Esophagus muscularis mucosa (tissue), 4 donors: ENCODE data around the gene NCOA3. TPM values are rescaled to one million over a fixed set of nuclear protein-coding genes. Genes with fewer than 3 reads are reported as not detected.

Experiments used
- DNase-seq: peaks from one replicate; pipeline ENCODE4 v3.0.0-alpha.2; 2017; ENCODE audit errors: extremely low spot score
- H3K27ac ChIP-seq, 4 donors: fragments of 200-600 bp; sonication (generic); replicated peaks in 1 of 4; 1 replicate in 3 of 4; 2 replicates in 1 of 4; pipeline ENCODE4 v1.5.1; 2016 to 2019; ENCODE audit warnings: mild to moderate bottlenecking in 1 of 4
- H3K27me3 ChIP-seq, 4 donors: fragments of 200-600 bp; sonication (generic); one replicate each; pipeline versions ENCODE4 v1.5.1 to v1.6.0; 2016 to 2019
- H3K36me3 ChIP-seq, 4 donors: fragments of 200-600 bp; sonication (generic); one replicate each; pipeline ENCODE4 v1.5.1; 2016 to 2019
- H3K4me1 ChIP-seq, 4 donors: fragments of 200-600 bp; sonication (generic); one replicate each; pipeline ENCODE4 v1.5.1; 2016 to 2019
- H3K4me3 ChIP-seq, 4 donors: fragments of 200-600 bp; sonication (generic); 1 replicate in 2 of 4; 2 replicates in 2 of 4; pipeline ENCODE4 v1.5.1; 2016 to 2019; ENCODE audit warnings: mild to moderate bottlenecking in 4 of 4, moderate library complexity in 1 of 4
- H3K9me3 ChIP-seq, 4 donors: fragments of 200-600 bp; sonication (generic); 1 replicate in 3 of 4; 2 replicates in 1 of 4; pipeline ENCODE4 v1.5.1; 2016 to 2019
- EP300 ChIP-seq: sonication (generic); formaldehyde crosslinking; IDR thresholded peaks from one replicate; pipeline ENCODE4 v1.6.1; 2017; ENCODE audit warnings: antibody characterized with exemption
- POLR2A ChIP-seq: fragments of 450-650 bp; IDR thresholded peaks from one replicate; pipeline ENCODE4 v1.6.1; 2017; ENCODE audit warnings: antibody characterized with exemption, moderate library complexity, mild to moderate bottlenecking, low read depth
- POLR2AphosphoS5 ChIP-seq, 2 donors: sonication (generic); formaldehyde crosslinking; IDR thresholded peaks; one replicate each; pipeline ENCODE4 v1.6.1; 2017; ENCODE audit warnings: antibody characterized with exemption in 2 of 2
- WGBS: methylation state at CpG from one replicate; pipeline ENCODE4 v1.1.5; 2018; 5-methylcytosine and 5-hydroxymethylcytosine counted together
- intact Hi-C: fragments of 100-400 bp; cut with DNase I; formaldehyde crosslinking; loops from one replicate; pipeline ENCODE4 v1.15.1; 2023
- total RNA-seq, 4 donors: library from RNA; depleted of rRNA; stranded (reverse); fragments of >200 nt; gene quantifications; one replicate each; pipeline versions ENCODE4 v1.1.0 to v1.2.1, GENCODE V29; 2016
- TF ChIP-seq, protein P1 (sequence below), 3 experiments: fragments of 200-600 bp in 2 of 3; fragments of 450-650 bp in 1 of 3; sonication (generic) in 2 of 3; IDR thresholded peaks; one replicate each; pipeline ENCODE4 v1.5.1; 2017 to 2019; ENCODE audit warnings: antibody characterized with exemption in 3 of 3, mild to moderate bottlenecking in 2 of 3, moderate library complexity in 1 of 3

The NCOA3 gene
- total RNA-seq, 4 donors from 2014 or later: 25.7 to 51.4 (median 35.8) TPM

DNA sequence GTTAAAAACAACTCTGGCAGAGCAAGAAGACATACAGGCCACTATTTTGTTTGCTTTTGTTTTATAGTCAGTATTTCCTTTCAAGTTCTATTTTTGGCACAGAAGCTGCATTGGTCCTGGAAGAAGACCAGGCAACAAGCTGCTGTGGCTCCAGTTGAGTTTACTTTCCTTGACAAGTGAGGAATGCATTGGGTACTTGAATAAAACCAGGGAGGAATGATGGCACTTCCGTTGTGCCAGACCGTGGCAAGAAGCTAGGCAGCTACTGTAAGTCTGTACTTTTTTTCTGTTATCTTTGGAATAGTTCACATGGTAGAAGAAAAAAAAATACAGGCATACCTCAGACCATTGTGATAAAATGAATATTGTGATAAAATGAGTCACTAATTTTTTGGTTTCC is 66.3 kb downstream of the NCOA3 start:
- no peak for DNase-seq
- peak overlapping the region; percentile 59 to 75 (median 61) for H3K27ac ChIP-seq
- H3K36me3 ChIP-seq: peaks cover 0 to 9% (median 6%) of the 10 kb centered on the region in 4 donors
- H3K4me1 ChIP-seq: peaks cover 32 to 58% (median 49%) of the 10 kb centered on the region in 4 donors
- TF ChIP-seq, protein P1, sequence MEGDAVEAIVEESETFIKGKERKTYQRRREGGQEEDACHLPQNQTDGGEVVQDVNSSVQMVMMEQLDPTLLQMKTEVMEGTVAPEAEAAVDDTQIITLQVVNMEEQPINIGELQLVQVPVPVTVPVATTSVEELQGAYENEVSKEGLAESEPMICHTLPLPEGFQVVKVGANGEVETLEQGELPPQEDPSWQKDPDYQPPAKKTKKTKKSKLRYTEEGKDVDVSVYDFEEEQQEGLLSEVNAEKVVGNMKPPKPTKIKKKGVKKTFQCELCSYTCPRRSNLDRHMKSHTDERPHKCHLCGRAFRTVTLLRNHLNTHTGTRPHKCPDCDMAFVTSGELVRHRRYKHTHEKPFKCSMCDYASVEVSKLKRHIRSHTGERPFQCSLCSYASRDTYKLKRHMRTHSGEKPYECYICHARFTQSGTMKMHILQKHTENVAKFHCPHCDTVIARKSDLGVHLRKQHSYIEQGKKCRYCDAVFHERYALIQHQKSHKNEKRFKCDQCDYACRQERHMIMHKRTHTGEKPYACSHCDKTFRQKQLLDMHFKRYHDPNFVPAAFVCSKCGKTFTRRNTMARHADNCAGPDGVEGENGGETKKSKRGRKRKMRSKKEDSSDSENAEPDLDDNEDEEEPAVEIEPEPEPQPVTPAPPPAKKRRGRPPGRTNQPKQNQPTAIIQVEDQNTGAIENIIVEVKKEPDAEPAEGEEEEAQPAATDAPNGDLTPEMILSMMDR (IDR thresholded peaks at IDR 0.05): no peak
- TF ChIP-seq EP300: no peak
- TF ChIP-seq POLR2AphosphoS5 (IDR thresholded peaks at IDR 0.05): peak; percentile 29 to 66
- TF ChIP-seq POLR2A: no peak
- H3K27me3 ChIP-seq: no peaks in the 10 kb centered on the region
- intact Hi-C loops: no loop called here
- WGBS: 5% methylated on average over 2 of the region's 2 CpGs
- H3K9me3 ChIP-seq: peaks cover 0 to 11% (median 5%) of the 10 kb centered on the region in 4 donors
- H3K4me3 ChIP-seq: no peak overlapping the region

DNA sequence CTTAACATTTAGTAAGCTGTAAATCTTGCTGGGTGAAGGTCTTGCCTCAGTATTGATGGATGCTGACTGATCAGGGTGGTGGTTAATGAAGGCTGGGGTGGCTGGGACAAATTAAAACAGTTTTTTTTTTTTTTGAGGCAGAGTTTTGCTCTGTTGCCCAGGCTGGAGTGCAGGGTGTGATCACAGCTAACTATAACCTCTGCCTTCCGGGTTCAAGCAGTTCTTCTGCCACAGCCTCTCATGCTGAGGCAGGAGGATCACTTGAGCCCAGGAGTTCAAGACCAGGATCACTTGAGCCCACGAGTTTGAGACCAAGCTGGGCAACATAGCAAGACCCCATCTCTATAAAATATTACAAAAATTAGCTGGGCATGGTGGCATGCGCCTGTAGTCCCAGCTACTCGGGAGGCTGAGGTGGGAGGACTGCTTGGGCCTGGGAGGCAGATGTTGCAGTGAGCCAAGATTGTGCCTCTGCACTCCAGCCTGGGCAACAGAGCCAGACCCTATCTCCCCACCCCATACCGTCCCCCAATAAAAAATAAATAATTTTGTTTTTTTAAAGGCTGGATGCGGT is 67.2 kb downstream of the NCOA3 start:
- peaks cover 0 to 11% (median 5%) of the 10 kb centered on the region in 4 donors for H3K9me3 ChIP-seq
- intact Hi-C loops: no loop called here
- 96% methylated on average over 5 of the region's 6 CpGs for WGBS
- TF ChIP-seq, protein P1 (IDR thresholded peaks at IDR 0.05): no peak
- no peak for TF ChIP-seq EP300
- TF ChIP-seq POLR2AphosphoS5 (IDR thresholded peaks at IDR 0.05): no peak
- TF ChIP-seq POLR2A: no peak
- H3K27me3 ChIP-seq: no peaks in the 10 kb centered on the region
- DNase-seq: no peak
- H3K4me3 ChIP-seq: no peak overlapping the region
- peak overlapping the region; percentile 37 to 75 (median 61) for H3K27ac ChIP-seq
- peaks cover 0 to 9% (median 6%) of the 10 kb centered on the region in 4 donors for H3K36me3 ChIP-seq
- peaks cover 40 to 57% (median 48%) of the 10 kb centered on the region in 4 donors for H3K4me1 ChIP-seq

DNA sequence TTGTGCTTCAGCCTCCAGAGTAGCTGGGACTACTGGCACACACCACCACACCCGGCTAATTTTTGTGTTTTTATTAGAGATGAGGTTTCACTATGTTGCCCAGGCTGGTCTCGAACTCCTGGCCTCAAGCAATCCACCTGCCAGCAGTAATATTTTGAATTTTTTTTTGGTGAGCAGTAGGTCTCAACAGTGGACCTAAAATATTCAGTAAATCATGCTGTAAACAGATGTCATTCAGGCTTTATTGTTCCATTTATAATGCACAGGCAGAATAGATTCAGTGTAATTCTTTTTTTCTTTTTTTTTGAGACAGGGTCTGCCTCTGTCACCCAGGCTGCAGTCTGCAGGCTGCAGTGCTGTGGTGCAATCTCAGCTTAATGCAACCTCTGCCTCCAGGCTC is 69.7 kb downstream of the NCOA3 start:
- no peak for DNase-seq
- Histone ChIP-seq H3K4me3 (no peak overlapping the region), H3K27ac (no peak overlapping the region), H3K9me3 (peaks cover 0 to 11% (median 5%) of the 10 kb centered on the region in 4 donors), H3K27me3 (no peaks in the 10 kb centered on the region), H3K4me1 (peaks cover 49 to 59% (median 55%) of the 10 kb centered on the region in 4 donors), H3K36me3 (peaks cover 0 to 9% (median 6%) of the 10 kb centered on the region in 4 donors)
- no peak for TF ChIP-seq POLR2AphosphoS5 (IDR thresholded peaks at IDR 0.05)
- TF ChIP-seq, protein P1 (IDR thresholded peaks at IDR 0.05): no peak
- TF ChIP-seq POLR2A: no peak
- intact Hi-C loops: loop anchor here (10.0 kb wide), 1 partner anchor 67 kb away; the partner anchor contains the start of gene NCOA3
- 100% methylated on average over 2 of the region's 2 CpGs for WGBS

DNA sequence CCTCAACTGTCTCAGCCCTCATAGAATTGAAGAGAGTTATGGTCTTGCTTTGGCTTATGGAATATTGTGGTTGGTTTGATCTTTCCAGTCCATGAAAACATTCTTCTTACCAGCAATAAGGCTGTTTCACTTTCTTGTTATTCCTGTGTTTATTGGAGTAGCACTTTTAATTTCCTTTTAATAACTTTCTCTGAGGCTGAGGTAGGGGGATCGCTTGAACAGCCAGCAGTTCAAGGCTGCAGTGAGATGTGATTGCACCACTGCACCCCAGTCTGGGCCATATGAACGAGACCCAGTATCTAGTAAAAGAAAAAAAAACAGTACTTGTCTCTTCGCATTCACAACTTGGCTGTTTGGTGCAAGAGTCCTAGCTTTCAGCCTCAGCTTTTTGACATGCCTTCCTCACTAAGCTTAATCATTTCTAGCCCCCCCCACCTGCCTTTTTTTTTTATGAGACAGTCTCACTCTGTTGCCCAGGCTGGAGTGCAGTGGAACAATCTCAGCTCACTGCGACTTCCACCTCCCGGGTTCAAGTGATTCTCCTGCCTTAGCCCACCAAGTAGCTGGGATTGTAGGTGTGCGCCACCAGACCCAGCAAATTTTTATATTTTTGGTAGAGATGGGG is 70.5 kb downstream of the NCOA3 start:
- Histone ChIP-seq H3K4me3 (no peak overlapping the region), H3K4me1 (peaks cover 56 to 59% (median 57%) of the 10 kb centered on the region in 4 donors), H3K36me3 (peaks cover 0 to 9% (median 6%) of the 10 kb centered on the region in 4 donors), H3K9me3 (peaks cover 0 to 11% (median 5%) of the 10 kb centered on the region in 4 donors), H3K27ac (no peak overlapping the region), H3K27me3 (no peaks in the 10 kb centered on the region)
- intact Hi-C loops: loop anchor here (10.0 kb wide), 1 partner anchor 67 kb away; the partner anchor contains the start of gene NCOA3
- WGBS: 95% methylated on average over 6 of the region's 6 CpGs
- DNase-seq: no peak
- TF ChIP-seq EP300 (no peak), POLR2AphosphoS5 (IDR thresholded peaks at IDR 0.05) (no peak), POLR2A (no peak)
- TF ChIP-seq, protein P1 (IDR thresholded peaks at IDR 0.05): no peak
